Gastroesophageal sphincter (tissue), 4 donors: ENCODE results near the gene RAP1B. TPM values are rescaled to one million over a fixed set of nuclear protein-coding genes. Genes with fewer than 3 reads are reported as not detected.

Experiments used
- ATAC-seq: fragments of 150-250 bp; one replicate; pipeline ENCODE4 v1.9.1; 2016; ENCODE audit warnings: mild to moderate bottlenecking, moderate library complexity
- H3K27ac ChIP-seq, 4 donors: fragments of 200-600 bp; sonication (generic) in 3 of 4; 1 replicate in 3 of 4; 2 replicates in 1 of 4; pipeline ENCODE4 v1.5.1; 2016 to 2019
- H3K27me3 ChIP-seq: fragments of 200-600 bp; sonication (generic); one replicate; pipeline ENCODE4 v1.5.1; 2019
- H3K36me3 ChIP-seq, 2 donors: fragments of 200-600 bp; sonication (generic); one replicate each; pipeline ENCODE4 v1.5.1; 2019; ENCODE audit warnings: control low read depth in 1 of 2
- H3K4me1 ChIP-seq, 3 donors: fragments of 200-600 bp; sonication (generic); 1 replicate in 2 of 3; 2 replicates in 1 of 3; pipeline ENCODE4 v1.5.1; 2016 to 2019; ENCODE audit warnings: control low read depth in 2 of 3
- H3K4me3 ChIP-seq, 2 donors: fragments of 200-600 bp; sonication (generic); one replicate each; pipeline ENCODE4 v1.5.1; 2019; ENCODE audit warnings: mild to moderate bottlenecking in 1 of 2, moderate library complexity in 1 of 2
- H3K9me3 ChIP-seq, 3 donors: fragments of 200-600 bp; sonication (generic); one replicate each; pipeline ENCODE4 v1.5.1; 2017 to 2019; ENCODE audit warnings: control low read depth in 2 of 3
- EP300 ChIP-seq: sonication (generic); formaldehyde crosslinking; IDR thresholded peaks from one replicate; pipeline ENCODE4 v1.6.1; 2017; ENCODE audit warnings: antibody characterized with exemption, mild to moderate bottlenecking
- POLR2A ChIP-seq, 2 donors: fragments of 450-650 bp; IDR thresholded peaks; one replicate each; pipeline ENCODE4 v1.6.1; 2017; ENCODE audit warnings: antibody characterized with exemption in 2 of 2, mild to moderate bottlenecking in 2 of 2, moderate library complexity in 1 of 2
- POLR2AphosphoS5 ChIP-seq: sonication (generic); formaldehyde crosslinking; IDR thresholded peaks from one replicate; pipeline ENCODE4 v1.6.1; 2017; ENCODE audit warnings: antibody characterized with exemption
- WGBS, 2 donors: methylation state at CpG; one replicate each; pipeline ENCODE4 v1.1.5; 2018; ENCODE audit warnings: low coverage in 1 of 2; 5-methylcytosine and 5-hydroxymethylcytosine counted together
- total RNA-seq, 4 donors: library from RNA; depleted of rRNA; stranded (reverse); fragments of >200 nt; gene quantifications; one replicate each; pipeline ENCODE4 v1.1.0, GENCODE V29; 2016
- TF ChIP-seq, protein P1 (sequence below), 4 experiments: fragments of 200-600 bp in 2 of 4; fragments of 450-650 bp in 2 of 4; sonication (generic) in 1 of 4; IDR thresholded peaks; one replicate each; pipeline ENCODE4 v1.5.1; 2017 to 2019; ENCODE audit warnings: antibody characterized with exemption in 4 of 4, mild to moderate bottlenecking in 2 of 4, moderate library complexity in 2 of 4

RAP1B gene
- total RNA-seq, 4 donors from 2014 or later = 131 to 218 (median 205) TPM

DNA sequence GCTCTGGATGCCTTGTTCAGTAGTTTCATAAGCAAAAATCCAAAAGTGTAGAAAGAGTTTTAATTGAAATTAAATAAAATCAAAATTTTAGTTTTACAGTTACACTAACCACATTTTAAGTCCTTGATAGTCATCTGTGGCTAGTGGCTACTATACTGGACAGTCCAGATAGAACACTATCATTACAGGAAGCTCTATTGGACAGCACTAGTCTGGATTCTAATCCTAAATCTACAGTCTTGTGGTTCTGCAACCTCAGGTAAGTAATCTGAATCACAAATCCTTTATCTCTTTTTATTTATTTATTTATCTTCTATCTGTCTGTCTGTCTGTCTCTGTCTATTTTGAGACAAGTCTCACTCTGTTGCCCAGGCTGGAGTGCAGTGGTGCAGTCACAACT lies 18.0 kb downstream of the RAP1B start:
- Histone ChIP-seq H3K4me3 (no peak overlapping the region), H3K4me1 (peaks cover 0 to 74% (median 3%) of the 10 kb centered on the region in 3 donors), H3K27me3 (no peaks in the 10 kb centered on the region), H3K27ac (no peak overlapping the region), H3K9me3 (peaks cover 0 to 7% (median 0%) of the 10 kb centered on the region in 3 donors), H3K36me3 (peaks cover 0 to 12% of the 10 kb centered on the region in 2 donors)
- TF ChIP-seq EP300 = no peak
- no peak for TF ChIP-seq POLR2A (IDR thresholded peaks at IDR 0.05)
- TF ChIP-seq, protein P1, sequence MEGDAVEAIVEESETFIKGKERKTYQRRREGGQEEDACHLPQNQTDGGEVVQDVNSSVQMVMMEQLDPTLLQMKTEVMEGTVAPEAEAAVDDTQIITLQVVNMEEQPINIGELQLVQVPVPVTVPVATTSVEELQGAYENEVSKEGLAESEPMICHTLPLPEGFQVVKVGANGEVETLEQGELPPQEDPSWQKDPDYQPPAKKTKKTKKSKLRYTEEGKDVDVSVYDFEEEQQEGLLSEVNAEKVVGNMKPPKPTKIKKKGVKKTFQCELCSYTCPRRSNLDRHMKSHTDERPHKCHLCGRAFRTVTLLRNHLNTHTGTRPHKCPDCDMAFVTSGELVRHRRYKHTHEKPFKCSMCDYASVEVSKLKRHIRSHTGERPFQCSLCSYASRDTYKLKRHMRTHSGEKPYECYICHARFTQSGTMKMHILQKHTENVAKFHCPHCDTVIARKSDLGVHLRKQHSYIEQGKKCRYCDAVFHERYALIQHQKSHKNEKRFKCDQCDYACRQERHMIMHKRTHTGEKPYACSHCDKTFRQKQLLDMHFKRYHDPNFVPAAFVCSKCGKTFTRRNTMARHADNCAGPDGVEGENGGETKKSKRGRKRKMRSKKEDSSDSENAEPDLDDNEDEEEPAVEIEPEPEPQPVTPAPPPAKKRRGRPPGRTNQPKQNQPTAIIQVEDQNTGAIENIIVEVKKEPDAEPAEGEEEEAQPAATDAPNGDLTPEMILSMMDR (IDR thresholded peaks at IDR 0.05) = no peak
- no peak for TF ChIP-seq POLR2AphosphoS5
- ATAC-seq = no peak

DNA sequence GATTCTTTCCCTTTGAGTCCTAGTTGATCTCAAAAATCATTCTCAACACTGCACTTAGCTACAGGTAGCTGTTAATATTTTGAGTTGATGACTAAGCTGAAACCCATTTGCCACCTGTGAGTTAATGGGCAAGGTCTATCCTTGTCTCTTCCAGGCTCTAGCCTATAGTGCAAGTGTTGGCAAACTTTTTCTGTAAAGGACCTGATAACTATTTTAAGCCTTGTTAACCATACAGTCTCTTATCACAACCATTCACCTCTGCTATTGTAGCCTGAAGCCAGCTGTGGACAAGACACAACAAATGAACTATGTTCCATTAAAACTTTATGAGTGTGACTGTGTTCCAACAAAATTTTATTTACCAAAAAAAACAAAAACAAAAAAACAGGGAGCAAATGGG lies 19.4 kb downstream of the RAP1B start:
- TF ChIP-seq, protein P1 (IDR thresholded peaks at IDR 0.05) = no peak
- no peak for TF ChIP-seq EP300
- no peak for TF ChIP-seq POLR2A (IDR thresholded peaks at IDR 0.05)
- Histone ChIP-seq H3K9me3 (peaks cover 0 to 7% (median 0%) of the 10 kb centered on the region in 3 donors), H3K4me3 (no peak overlapping the region), H3K36me3 (peaks cover 0 to 12% of the 10 kb centered on the region in 2 donors), H3K27ac (no peak overlapping the region), H3K27me3 (no peaks in the 10 kb centered on the region), H3K4me1 (peaks cover 0 to 74% (median 17%) of the 10 kb centered on the region in 3 donors)
- ATAC-seq = no peak

DNA sequence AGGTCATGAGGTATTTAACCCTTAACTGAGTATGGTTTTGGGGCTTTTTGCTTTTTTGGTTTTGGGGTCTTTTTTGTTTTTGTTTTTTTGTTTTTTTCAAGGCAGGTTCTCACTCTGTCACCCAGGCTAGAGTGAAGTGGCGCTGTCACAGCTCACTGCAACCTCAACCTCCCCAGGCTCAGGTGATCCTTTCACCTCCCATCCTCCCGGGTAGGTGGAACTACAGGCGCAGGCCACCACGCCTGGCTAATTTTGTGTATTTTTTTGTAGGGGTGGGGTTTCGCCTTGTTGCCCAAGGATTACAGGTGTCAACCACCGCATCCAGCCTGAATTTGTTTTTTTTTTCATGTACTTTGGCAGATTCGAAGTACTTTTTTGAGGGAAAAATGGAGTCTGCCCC lies 19.9 kb downstream of the RAP1B start:
- Histone ChIP-seq H3K4me1 (peaks cover 0 to 74% (median 17%) of the 10 kb centered on the region in 3 donors), H3K36me3 (peaks cover 0 to 12% of the 10 kb centered on the region in 2 donors), H3K27me3 (no peaks in the 10 kb centered on the region), H3K9me3 (peaks cover 0 to 7% (median 0%) of the 10 kb centered on the region in 3 donors), H3K27ac (no peak overlapping the region), H3K4me3 (no peak overlapping the region)
- no peak for ATAC-seq
- 89 to 90% methylated on average over 7 of the region's 7 CpGs for WGBS, 2 donors
- TF ChIP-seq POLR2A (IDR thresholded peaks at IDR 0.05) (no peak), POLR2AphosphoS5 (no peak), EP300 (no peak)
- TF ChIP-seq, protein P1 (IDR thresholded peaks at IDR 0.05) = no peak

DNA sequence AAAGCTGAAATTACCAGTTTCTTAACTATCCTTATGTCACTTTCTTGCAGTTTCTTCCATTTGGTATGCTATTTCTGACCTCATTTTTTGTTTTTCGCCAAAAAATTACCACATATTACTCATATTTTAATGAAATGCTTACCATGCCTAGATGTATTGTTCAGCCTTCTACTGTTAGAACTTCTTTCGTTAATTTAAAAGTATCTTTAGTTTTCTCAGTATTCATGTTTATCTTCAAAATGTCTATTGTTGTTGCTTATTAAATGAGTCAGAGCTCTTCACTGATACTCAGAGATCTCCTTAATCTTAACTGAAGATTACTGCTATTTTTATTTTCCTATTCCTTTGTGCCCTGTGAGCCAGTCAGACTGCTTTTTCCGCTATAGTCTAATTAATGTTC lies 20.5 kb downstream of the RAP1B start:
- WGBS, 2 donors = 81 to 82% methylated on average over 3 of the region's 3 CpGs
- TF ChIP-seq POLR2AphosphoS5 = no peak
- no peak for TF ChIP-seq POLR2A (IDR thresholded peaks at IDR 0.05)
- TF ChIP-seq, protein P1 (IDR thresholded peaks at IDR 0.05) = no peak
- no peak for TF ChIP-seq EP300
- Histone ChIP-seq H3K4me3 (no peak overlapping the region), H3K36me3 (peaks cover 0 to 12% of the 10 kb centered on the region in 2 donors), H3K27ac (no peak overlapping the region), H3K9me3 (peaks cover 0 to 7% (median 0%) of the 10 kb centered on the region in 3 donors), H3K4me1 (peaks cover 0 to 78% (median 19%) of the 10 kb centered on the region in 3 donors), H3K27me3 (no peaks in the 10 kb centered on the region)
- ATAC-seq = no peak

DNA sequence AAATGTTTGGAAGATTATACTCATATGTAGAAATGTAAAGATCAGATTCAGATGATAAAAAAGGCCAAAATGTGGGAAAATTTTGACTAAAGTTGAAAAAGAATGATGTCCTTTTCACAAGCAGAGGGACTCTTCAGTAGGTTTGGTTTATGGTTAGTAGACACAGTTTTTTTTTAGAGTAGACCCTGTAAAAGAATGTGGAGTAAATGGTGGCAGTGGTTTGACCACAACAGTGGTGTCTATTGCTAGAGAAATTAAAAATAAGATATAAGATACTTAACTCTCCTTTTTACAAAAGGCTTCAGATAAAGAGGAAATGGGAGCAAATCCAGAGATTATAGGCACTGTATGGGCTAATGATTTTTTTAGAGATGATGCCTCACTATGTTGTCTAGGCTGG lies 21.8 kb downstream of the RAP1B start:
- ATAC-seq = no peak
- Histone ChIP-seq H3K4me3 (no peak overlapping the region), H3K4me1 (peaks cover 0 to 85% (median 20%) of the 10 kb centered on the region in 3 donors), H3K27me3 (no peaks in the 10 kb centered on the region), H3K9me3 (peaks cover 0 to 7% (median 0%) of the 10 kb centered on the region in 3 donors), H3K27ac (no peak overlapping the region), H3K36me3 (peaks cover 0 to 7% of the 10 kb centered on the region in 2 donors)
- no peak for TF ChIP-seq EP300
- no peak for TF ChIP-seq POLR2AphosphoS5
- no peak for TF ChIP-seq POLR2A (IDR thresholded peaks at IDR 0.05)
- TF ChIP-seq, protein P1 (IDR thresholded peaks at IDR 0.05) = no peak
